Left lung (tissue), 10 donors: ENCODE results near the gene ADAM23. TPM values are rescaled to one million over a fixed set of nuclear protein-coding genes. Genes with fewer than 3 reads are reported as not detected.

Experiments
- ATAC-seq: fragments of 200-7000 bp; cut with Tn5 transposase; one replicate; pipeline ENCODE4 v1.9.1; 2020; ENCODE audit warnings: moderate library complexity
- DNase-seq, 4 donors: peaks; one replicate each; pipeline ENCODE4 v3.0.0-alpha.2; 2013 to 2020
- H3K27ac ChIP-seq, 2 donors: fragments of 200-600 bp; sonication (generic) in 1 of 2; one replicate each; pipeline versions ENCODE4 v1.5.0 to v1.8.0; 2020 to 2021
- H3K27me3 ChIP-seq, 2 donors: fragments of 200-600 bp; sonication (generic) in 1 of 2; one replicate each; pipeline versions ENCODE4 v1.5.0 to v1.8.0; 2020 to 2021
- H3K36me3 ChIP-seq, 2 donors: fragments of 200-600 bp; sonication (generic) in 1 of 2; one replicate each; pipeline versions ENCODE4 v1.5.0 to v1.8.0; 2020 to 2021
- H3K4me1 ChIP-seq, 2 donors: fragments of 200-600 bp; one replicate each; pipeline ENCODE4 v1.8.0; 2021
- H3K4me3 ChIP-seq, 2 donors: fragments of 200-600 bp; sonication (generic) in 1 of 2; one replicate each; pipeline versions ENCODE4 v1.5.0 to v1.8.0; 2020 to 2021; ENCODE audit warnings: mild to moderate bottlenecking in 1 of 2
- H3K9me3 ChIP-seq, 2 donors: fragments of 200-600 bp; sonication (generic) in 1 of 2; one replicate each; pipeline versions ENCODE4 v1.5.0 to v1.8.0; 2020 to 2021
- intact Hi-C, 2 donors: fragments of 100-400 bp; cut with DNase I; formaldehyde crosslinking; loops; one replicate each; pipeline versions ENCODE4 v1.11.2 to v1.14.2; 2022
- polyA plus RNA-seq, 6 donors: library from polyadenylated mRNA; unstranded; fragments of 120-200 nt; gene quantifications; one replicate each; pipeline ENCODE4 v1.2.1, GENCODE V29; 2013; ENCODE audit not compliant: insufficient read length in 6 of 6
- total RNA-seq, 2 donors: library from RNA; stranded (reverse); fragmentation: NEBNext Ultra II Directional; extraction: Animal tissue kit (Norgen Biotek cat#: 25700); gene quantifications; one replicate each; pipeline ENCODE4 v1.2.1, GENCODE V29; 2021
- TF ChIP-seq, protein P1 (sequence below), 2 donors: fragments of 200-600 bp; sonication (generic) in 1 of 2; IDR thresholded peaks; one replicate each; pipeline versions ENCODE4 v1.5.0 to v1.8.0; 2021; ENCODE audit warnings: antibody characterized with exemption in 2 of 2
- donor health status: DM: no; HTN: yes; CAD: no.
- donor health status: DM: no; HTN: no; CAD: no.

ADAM23 gene
- total and polyA plus RNA-seq, 8 donors, result 2.2 to 7.9 (median 5.3) TPM

DNA sequence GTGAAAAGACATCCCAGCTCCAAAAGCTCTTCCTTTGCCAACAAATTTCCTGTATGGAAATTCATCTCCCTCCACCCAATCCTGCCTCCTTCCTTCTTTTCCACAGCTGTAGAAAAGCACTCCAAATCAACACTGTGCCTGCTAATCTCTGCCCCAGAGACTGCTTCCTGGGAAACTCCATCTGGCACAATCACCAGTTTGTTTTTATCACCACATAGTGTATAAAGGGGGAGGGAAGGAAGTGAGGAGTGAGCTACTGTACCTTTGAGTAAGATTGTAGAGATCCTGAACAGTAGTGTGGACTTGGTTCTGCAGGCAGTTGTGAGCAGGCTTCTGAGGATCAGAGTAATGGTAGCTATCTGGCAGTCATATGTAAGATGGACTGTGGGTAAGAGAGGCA, 184.3 kb downstream of the ADAM23 start:
- Histone ChIP-seq H3K4me3 (no peak overlapping the region), H3K27ac (no peak overlapping the region), H3K4me1 (no peaks in the 10 kb centered on the region), H3K36me3 (no peaks in the 10 kb centered on the region), H3K9me3 (no peaks in the 10 kb centered on the region), H3K27me3 (no peaks in the 10 kb centered on the region)
- DNase-seq, result no peak
- TF ChIP-seq, protein P1, sequence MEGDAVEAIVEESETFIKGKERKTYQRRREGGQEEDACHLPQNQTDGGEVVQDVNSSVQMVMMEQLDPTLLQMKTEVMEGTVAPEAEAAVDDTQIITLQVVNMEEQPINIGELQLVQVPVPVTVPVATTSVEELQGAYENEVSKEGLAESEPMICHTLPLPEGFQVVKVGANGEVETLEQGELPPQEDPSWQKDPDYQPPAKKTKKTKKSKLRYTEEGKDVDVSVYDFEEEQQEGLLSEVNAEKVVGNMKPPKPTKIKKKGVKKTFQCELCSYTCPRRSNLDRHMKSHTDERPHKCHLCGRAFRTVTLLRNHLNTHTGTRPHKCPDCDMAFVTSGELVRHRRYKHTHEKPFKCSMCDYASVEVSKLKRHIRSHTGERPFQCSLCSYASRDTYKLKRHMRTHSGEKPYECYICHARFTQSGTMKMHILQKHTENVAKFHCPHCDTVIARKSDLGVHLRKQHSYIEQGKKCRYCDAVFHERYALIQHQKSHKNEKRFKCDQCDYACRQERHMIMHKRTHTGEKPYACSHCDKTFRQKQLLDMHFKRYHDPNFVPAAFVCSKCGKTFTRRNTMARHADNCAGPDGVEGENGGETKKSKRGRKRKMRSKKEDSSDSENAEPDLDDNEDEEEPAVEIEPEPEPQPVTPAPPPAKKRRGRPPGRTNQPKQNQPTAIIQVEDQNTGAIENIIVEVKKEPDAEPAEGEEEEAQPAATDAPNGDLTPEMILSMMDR (IDR thresholded peaks at IDR 0.05), result no peak
- intact Hi-C loops, result no loop called here
- ATAC-seq, result no peak

GRCh38 chr2:206631340-206631739, 188.0 kb downstream of the ADAM23 start:
- no peak overlapping the region for H3K4me3 ChIP-seq
- H3K27ac ChIP-seq, result no peak overlapping the region
- ATAC-seq, result no peak
- TF ChIP-seq, protein P1 (IDR thresholded peaks at IDR 0.05), result no peak
- intact Hi-C loops, result no loop called here
- DNase-seq, result no peak
- H3K4me1 ChIP-seq, result no peaks in the 10 kb centered on the region
- no peaks in the 10 kb centered on the region for H3K36me3 ChIP-seq
- H3K27me3 ChIP-seq, result no peaks in the 10 kb centered on the region
- H3K9me3 ChIP-seq, result no peaks in the 10 kb centered on the region

- DNase-seq (no peak), ATAC-seq (no peak)
- Histone ChIP-seq H3K4me1 (no peaks in the 10 kb centered on the region), H3K27ac (no peak overlapping the region), H3K4me3 (no peak overlapping the region), H3K27me3 (peaks cover 0 to 10% of the 10 kb centered on the region in 2 donors), H3K36me3 (no peaks in the 10 kb centered on the region), H3K9me3 (no peaks in the 10 kb centered on the region)
- intact Hi-C loops, result no loop called here
- TF ChIP-seq, protein P1 (IDR thresholded peaks at IDR 0.05), result no peak
Measured at GRCh38 chr2:206635015-206635414, 191.7 kb downstream of the ADAM23 start.

- no peak overlapping the region for H3K4me3 ChIP-seq
- ATAC-seq (no peak), DNase-seq (no peak)
- intact Hi-C loops, result no loop called here
- peaks cover 17 to 42% of the 10 kb centered on the region in 2 donors for H3K27me3 ChIP-seq
- H3K9me3 ChIP-seq, result no peaks in the 10 kb centered on the region
- H3K27ac ChIP-seq, result no peak overlapping the region
- no peaks in the 10 kb centered on the region for H3K4me1 ChIP-seq
- TF ChIP-seq, protein P1 (IDR thresholded peaks at IDR 0.05), result no peak
- H3K36me3 ChIP-seq, result no peaks in the 10 kb centered on the region
Measured at GRCh38 chr2:206639636-206640035, 196.3 kb downstream of the ADAM23 start.

DNA sequence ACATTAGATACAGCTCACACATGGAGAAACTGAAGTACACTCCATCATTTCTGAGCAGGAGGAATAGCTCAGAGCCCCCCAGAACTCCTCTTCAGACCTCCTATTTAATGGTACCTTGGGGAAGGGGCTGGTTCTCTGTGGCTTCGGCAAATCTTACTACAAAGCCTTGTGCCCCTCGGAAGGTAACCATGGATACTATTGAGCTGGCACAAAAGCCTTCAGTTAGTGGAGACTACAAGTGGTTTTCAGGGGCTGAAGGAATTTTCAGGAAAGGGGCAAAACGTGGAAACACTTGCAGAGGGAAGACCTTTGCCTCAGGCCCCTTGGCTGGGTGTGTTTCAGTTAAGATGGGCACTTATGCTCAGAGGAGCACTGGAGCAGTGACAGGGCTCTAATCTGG, 197.9 kb downstream of the ADAM23 start:
- no peak for ATAC-seq
- H3K4me1 ChIP-seq, result no peaks in the 10 kb centered on the region
- no peak overlapping the region for H3K27ac ChIP-seq
- peaks cover 17 to 42% of the 10 kb centered on the region in 2 donors for H3K27me3 ChIP-seq
- no peak for DNase-seq
- H3K4me3 ChIP-seq, result no peak overlapping the region
- intact Hi-C loops, result no loop called here
- TF ChIP-seq, protein P1 (IDR thresholded peaks at IDR 0.05), result no peak
- H3K36me3 ChIP-seq, result no peaks in the 10 kb centered on the region
- no peaks in the 10 kb centered on the region for H3K9me3 ChIP-seq
